GM12878 (cell line): ENCODE results near the gene PITPNM1. TPM values are rescaled to one million over a fixed set of nuclear protein-coding genes. Genes with fewer than 3 reads are reported as not detected.
A peak's percentile ranks its signal among the peaks of the same experiment; 100 is the strongest.
"Not testable (repeated sequence)": the region's sequence is repeated elsewhere in the genome, so short reads cannot be mapped to it uniquely, and the experiment has no call there.

Experiments
- ATAC-seq: fragments of 200-7000 bp; cut with Tn5 transposase; 3 replicates; pipeline ENCODE4 v1.9.1; 2020; ENCODE audit warnings: mild to moderate bottlenecking, moderate library complexity
- BruUV-seq: library from RNA; stranded (reverse); fragments of 400-500 nt; replicated peaks from 2 replicates; lab custom pipeline; 2021; lab: Mats Ljungman, UMichigan
- CTCF ChIA-PET: fragments of 300-600 bp; sonication (Branson Sonifier 250); formaldehyde crosslinking; extraction: SDS; loops from one replicate; lab custom pipeline; 2021; ENCODE audit warnings: inconsistent platforms; lab: Yijun Ruan, JAX
- POLR2A ChIA-PET: fragments of 350-600 bp; formaldehyde crosslinking; extraction: SDS; loops from one replicate; lab custom pipeline; 2021; ENCODE audit warnings: inconsistent platforms; lab: Charles Lee
- RAD21 ChIA-PET: fragments of 300-600 bp; sonication (Branson Sonifier 250); formaldehyde crosslinking; loops from one replicate; lab custom pipeline; 2023; ENCODE audit warnings: antibody characterized with exemption; ENCODE audit not compliant: unreplicated experiment; lab: Charles Lee
- SMC1A ChIA-PET: fragments of 300-600 bp; sonication (Branson Sonifier 250); formaldehyde crosslinking; loops from one replicate; lab custom pipeline; 2023; ENCODE audit not compliant: unreplicated experiment, uncharacterized antibody; lab: Charles Lee
- DNase-seq: peaks from one replicate; pipeline ENCODE4 v3.0.0-alpha.2; 2011; ENCODE audit warnings: low read depth, low spot score
- FAIRE-seq: peaks from 3 replicates; lab custom pipeline; 2011; peaks lifted over from hg19 to GRCh38; lab: Jason Lieb, UNC
- H2AFZ ChIP-seq: 2 replicates; pipeline ENCODE4 v1.6.0; 2011; ENCODE audit warnings: low read depth, low read length, control low read depth; ENCODE audit not compliant: control insufficient read depth
- H3K27ac ChIP-seq: 2 replicates; pipeline ENCODE4 v1.5.1; 2011; ENCODE audit warnings: control low read depth; ENCODE audit not compliant: control insufficient read depth, insufficient read depth
- H3K27me3 ChIP-seq, 2 experiments: replicated peaks in 1 of 2; 2 replicates each; pipeline versions ENCODE4 v1.6.0 to v1.6.1; 2011; ENCODE audit warnings: low read length in 1 of 2; ENCODE audit not compliant: control insufficient read depth in 2 of 2, insufficient read depth in 2 of 2
- H3K36me3 ChIP-seq, 2 experiments: 2 replicates each; pipeline ENCODE4 v1.5.1; 2011; ENCODE audit warnings: low read length in 1 of 2; ENCODE audit not compliant: control insufficient read depth in 2 of 2, insufficient read depth in 2 of 2
- H3K4me1 ChIP-seq: 2 replicates; pipeline ENCODE4 v1.6.1; 2011; ENCODE audit warnings: mild to moderate bottlenecking, low read length, moderate library complexity, mixed read lengths; ENCODE audit not compliant: control insufficient read depth, insufficient read depth
- H3K4me2 ChIP-seq: 2 replicates; pipeline ENCODE4 v1.6.0; 2011; ENCODE audit warnings: control low read depth; ENCODE audit not compliant: control insufficient read depth, insufficient read depth
- H3K4me3 ChIP-seq: fragments of 200-600 bp; sonication (generic); 2 replicates; pipeline ENCODE4 v1.5.1; 2016
- H3K79me2 ChIP-seq: 2 replicates; pipeline ENCODE4 v1.6.0; 2011; ENCODE audit warnings: low read length; ENCODE audit not compliant: control insufficient read depth, insufficient read depth
- H3K9ac ChIP-seq: 2 replicates; pipeline ENCODE4 v1.8.0; 2011; ENCODE audit warnings: low read length, control low read depth, mixed read lengths; ENCODE audit not compliant: control insufficient read depth, insufficient read depth
- H3K9me3 ChIP-seq: replicated peaks from 3 replicates; pipeline ENCODE4 v1.5.1; 2011; ENCODE audit warnings: mild to moderate bottlenecking, low read length; ENCODE audit not compliant: control insufficient read depth, insufficient read depth
- H4K20me1 ChIP-seq: 2 replicates; pipeline ENCODE4 v1.6.0; 2011; ENCODE audit not compliant: control insufficient read depth, insufficient read depth
- NFYB ChIP-seq: IDR thresholded peaks from 2 replicates; pipeline ENCODE4 v1.6.1; 2011; ENCODE audit warnings: low read depth, mild to moderate bottlenecking, low read length, improper control_type of control experiment, moderate library complexity; ENCODE audit not compliant: insufficient read depth
- WGBS: methylation state at CpG from one replicate; pipeline ENCODE4 v1.1.6; 2016; ENCODE audit warnings: low lambda C conversion rate; ENCODE audit not compliant: insufficient replicate concordance, insufficient coverage; ENCODE audit errors: missing lambda C conversion rate; 5-methylcytosine and 5-hydroxymethylcytosine counted together
- in situ Hi-C: fragments of 300-500 bp; cut with MboI; formaldehyde crosslinking; loops from 9 replicates; pipeline ENCODE4 v1.14.3; 2018; ENCODE audit warnings: mixed read lengths
- intact Hi-C: fragments of 100-400 bp; cut with micrococcal nuclease; formaldehyde crosslinking; loops from one replicate; pipeline ENCODE4 v1.14.2; 2022; ENCODE audit not compliant: unreplicated experiment
- polyA plus RNA-seq, 11 experiments: library from polyadenylated mRNA; depleted of rRNA in 4 of 11; unstranded in 6 of 11; stranded (reverse) in 5 of 11; fragments of >200 nt; fragmentation: Nextera tagmentation in 4 of 11; fragmentation: Illumina TruSeq in 1 of 11; extraction: Ambion mirVana in 4 of 11; extraction: Trizol in 1 of 11; gene quantifications; 1 replicate in 1 of 11; 2 replicates in 10 of 11; pipeline versions ENCODE4 v1.2.1 to v1.2.3, GENCODE V29; 2011 to 2016; ENCODE audit warnings: inconsistent platforms in 2 of 11, missing spikeins in 2 of 11, low read depth in 1 of 11
- total RNA-seq, 4 experiments: library from RNA; depleted of rRNA in 3 of 4; stranded (reverse); fragments of >200 nt in 3 of 4; fragmentation: Illumina TruSeq in 1 of 4; extraction: Trizol in 1 of 4; gene quantifications; 2 replicates each; pipeline versions ENCODE4 v1.2.1 to v1.2.3, GENCODE V29; 2013 to 2021

The PITPNM1 gene
- total and polyA plus RNA-seq, 10 of the 15 experiments (the other 5 are each of a cell fraction or from before 2014, with no cell fraction given) = 0.11 to 56.8 (median 16.5) TPM

DNA sequence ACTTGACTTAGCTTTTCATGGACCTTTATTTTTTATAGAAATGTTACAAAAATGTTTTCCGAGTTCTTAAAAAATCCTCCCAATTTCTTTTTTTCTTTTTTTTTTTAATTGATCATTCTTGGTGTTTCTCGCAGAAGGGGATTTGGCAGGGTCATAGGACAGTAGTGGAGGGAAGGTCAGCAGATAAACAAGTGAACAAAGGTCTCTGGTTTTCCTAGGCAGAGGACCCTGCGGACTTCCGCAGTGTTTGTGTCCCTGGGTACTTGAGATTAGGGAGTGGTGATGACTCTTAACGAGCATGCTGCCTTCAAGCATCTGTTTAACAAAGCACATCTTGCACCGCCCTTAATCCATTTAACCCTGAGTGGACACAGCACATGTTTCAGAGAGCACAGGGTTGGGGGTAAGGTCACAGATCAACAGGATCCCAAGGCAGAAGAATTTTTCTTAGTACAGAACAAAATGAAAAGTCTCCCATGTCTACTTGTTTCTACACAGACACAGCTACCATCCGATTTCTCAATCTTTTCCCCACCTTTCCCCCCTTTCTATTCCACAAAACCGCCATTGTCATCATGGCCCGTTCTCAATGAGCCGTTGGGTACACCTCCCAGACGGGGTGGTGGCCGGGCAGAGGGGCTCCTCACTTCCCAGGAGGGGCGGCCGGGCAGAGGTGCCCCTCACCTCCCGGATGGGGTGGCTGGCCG, 27.7 kb downstream of the PITPNM1 start:
- BruUV-seq, H3K27ac ChIP-seq, H3K9ac ChIP-seq, intact Hi-C loops, ATAC-seq, in situ Hi-C loops, H3K79me2 ChIP-seq, H3K4me1 ChIP-seq, FAIRE-seq, H3K4me2 ChIP-seq, H3K36me3 ChIP-seq, DNase-seq, H3K9me3 ChIP-seq, H4K20me1 ChIP-seq, H3K4me3 ChIP-seq, H2AFZ ChIP-seq, H3K27me3 ChIP-seq: not testable (repeated sequence)
- ChIA-PET POLR2A (interaction anchor here (0.7 to 1.7 kb wide), 5 partner anchors 10 to 154 kb away, joined by 3 to 9 read pairs (median 4); no protein-coding TSS in a partner anchor), RAD21 (interaction anchor here (1.4 kb wide), 1 partner anchor 8 kb away, joined by 3 read pairs; no protein-coding TSS in a partner anchor), CTCF (interaction anchor here (0.6 kb wide), 1 partner anchor 94 kb away, joined by 3 read pairs; no protein-coding TSS in a partner anchor), SMC1A (interaction anchor here (0.6 kb wide), 1 partner anchor 111 kb away, joined by 3 read pairs; no protein-coding TSS in a partner anchor)
- WGBS = 68% methylated on average over 15 of the region's 16 CpGs

DNA sequence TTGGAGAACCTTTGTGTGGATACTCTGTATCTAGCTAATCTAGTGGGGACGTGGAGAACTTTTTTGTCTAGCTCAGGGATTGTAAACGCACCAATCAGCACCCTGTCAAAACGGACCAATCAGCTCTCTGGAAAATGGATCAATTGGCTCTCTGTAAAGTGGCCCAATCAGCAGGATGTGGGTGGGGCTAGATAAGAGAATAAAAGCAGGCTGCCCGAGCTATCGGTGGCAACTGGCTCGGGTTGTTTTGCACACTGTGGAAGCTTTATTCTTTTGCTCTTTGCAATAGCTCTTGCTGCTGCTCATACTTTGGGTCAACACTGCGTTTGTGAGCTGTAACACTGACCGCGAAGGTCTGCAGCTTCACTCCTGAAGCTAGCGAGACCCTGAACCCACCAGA, 28.5 kb downstream of the PITPNM1 start:
- H3K27ac ChIP-seq, ATAC-seq, H2AFZ ChIP-seq, intact Hi-C loops, H3K4me3 ChIP-seq, H3K9ac ChIP-seq, H3K4me1 ChIP-seq, in situ Hi-C loops, H3K4me2 ChIP-seq, FAIRE-seq, BruUV-seq, H3K9me3 ChIP-seq, DNase-seq, H3K36me3 ChIP-seq, H3K79me2 ChIP-seq, H4K20me1 ChIP-seq, H3K27me3 ChIP-seq: not testable (repeated sequence)
- SMC1A ChIA-PET = interaction anchor here (0.6 kb wide), 1 partner anchor 111 kb away, joined by 3 read pairs; no protein-coding TSS in a partner anchor
- WGBS = 79% methylated on average over 10 of the region's 10 CpGs
- CTCF ChIA-PET = interaction anchor here (0.6 to 2.0 kb wide), 2 partner anchors 75 to 93 kb away, joined by 3 to 7 read pairs; partner anchors contain the start of gene PPP1CA
- RAD21 ChIA-PET = interaction anchor here (1.4 kb wide), 1 partner anchor 9 kb away, joined by 3 read pairs; no protein-coding TSS in a partner anchor
- POLR2A ChIA-PET = interaction anchor here (0.7 to 1.7 kb wide), 2 partner anchors 11 to 71 kb away, joined by 4 read pairs; no protein-coding TSS in a partner anchor
- 0 out of 2 replicates have a peak, but pooled peaks have one; percentile 31 for TF ChIP-seq NFYB
